Measurements from ENCODE around the gene FBXO21.
A peak's percentile ranks its signal among the peaks of the same experiment; 100 is the strongest.

DNA sequence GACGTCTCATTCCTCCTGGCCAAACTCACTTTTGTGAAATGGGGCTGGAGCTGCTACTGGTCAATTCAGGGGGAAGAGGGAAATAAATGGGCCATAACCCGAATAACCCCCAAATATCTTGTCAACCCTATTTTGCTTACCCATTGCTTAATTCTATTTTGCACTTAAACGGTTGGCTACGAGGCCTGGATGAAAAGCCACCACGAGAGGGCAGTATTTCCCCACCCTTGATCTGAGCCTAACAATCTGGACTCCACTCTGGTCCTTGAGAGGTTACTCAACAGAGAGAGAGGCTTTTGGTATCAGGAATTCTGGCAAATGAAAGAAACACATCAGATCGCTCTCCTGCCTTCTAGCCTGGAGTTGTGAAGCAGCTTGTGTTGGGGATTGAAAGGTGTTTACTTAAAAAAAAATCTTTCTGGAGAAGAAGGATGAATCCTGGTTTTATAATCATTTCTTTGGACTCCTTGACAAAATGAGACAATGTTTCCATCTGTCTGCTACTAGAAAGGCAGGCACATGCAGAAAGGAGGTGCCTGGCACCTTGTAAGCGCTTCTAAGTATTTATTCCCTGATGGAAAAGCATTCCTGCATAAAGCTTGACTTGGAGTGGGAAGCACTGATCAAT is 22.4 kb upstream of the FBXO21 start:
- peak; percentile 79 for TF ChIP-seq RAD21 (IDR thresholded peaks at IDR 0.05; ENCODE audit: low read length)
- TF ChIP-seq, protein P1, sequence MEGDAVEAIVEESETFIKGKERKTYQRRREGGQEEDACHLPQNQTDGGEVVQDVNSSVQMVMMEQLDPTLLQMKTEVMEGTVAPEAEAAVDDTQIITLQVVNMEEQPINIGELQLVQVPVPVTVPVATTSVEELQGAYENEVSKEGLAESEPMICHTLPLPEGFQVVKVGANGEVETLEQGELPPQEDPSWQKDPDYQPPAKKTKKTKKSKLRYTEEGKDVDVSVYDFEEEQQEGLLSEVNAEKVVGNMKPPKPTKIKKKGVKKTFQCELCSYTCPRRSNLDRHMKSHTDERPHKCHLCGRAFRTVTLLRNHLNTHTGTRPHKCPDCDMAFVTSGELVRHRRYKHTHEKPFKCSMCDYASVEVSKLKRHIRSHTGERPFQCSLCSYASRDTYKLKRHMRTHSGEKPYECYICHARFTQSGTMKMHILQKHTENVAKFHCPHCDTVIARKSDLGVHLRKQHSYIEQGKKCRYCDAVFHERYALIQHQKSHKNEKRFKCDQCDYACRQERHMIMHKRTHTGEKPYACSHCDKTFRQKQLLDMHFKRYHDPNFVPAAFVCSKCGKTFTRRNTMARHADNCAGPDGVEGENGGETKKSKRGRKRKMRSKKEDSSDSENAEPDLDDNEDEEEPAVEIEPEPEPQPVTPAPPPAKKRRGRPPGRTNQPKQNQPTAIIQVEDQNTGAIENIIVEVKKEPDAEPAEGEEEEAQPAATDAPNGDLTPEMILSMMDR (conservative IDR thresholded peaks at IDR 0.05; ENCODE audit: low read depth, low read length), result peak; percentile 92
- peak; percentile 45 for TF ChIP-seq CEBPB (IDR thresholded peaks at IDR 0.05; ENCODE audit: low read depth, low read length)
- TF ChIP-seq POLR2A (IDR thresholded peaks at IDR 0.05; ENCODE audit: low read depth, low read length), result no peak
- peak; percentile 62 for TF ChIP-seq SMC3 (IDR thresholded peaks at IDR 0.05; ENCODE audit: low read depth, low read length)
- no peak for TF ChIP-seq NFE2L2 (IDR thresholded peaks at IDR 0.05; ENCODE audit: low read depth, low read length)
- TF ChIP-seq MAZ (IDR thresholded peaks at IDR 0.05; ENCODE audit: borderline replicate concordance, low read depth, low read length), result no peak
- TF ChIP-seq RCOR1 (IDR thresholded peaks at IDR 0.05; ENCODE audit: insufficient replicate concordance, low read length), result no peak
- no peak for TF ChIP-seq BHLHE40 (IDR thresholded peaks at IDR 0.05; ENCODE audit: low read depth, low read length)
- TF ChIP-seq MXI1 (IDR thresholded peaks at IDR 0.05; ENCODE audit: borderline replicate concordance, low read depth, low read length), result no peak
- no peak for TF ChIP-seq RFX5 (IDR thresholded peaks at IDR 0.05; ENCODE audit: low read depth, low read length)
- TF ChIP-seq, protein P2, sequence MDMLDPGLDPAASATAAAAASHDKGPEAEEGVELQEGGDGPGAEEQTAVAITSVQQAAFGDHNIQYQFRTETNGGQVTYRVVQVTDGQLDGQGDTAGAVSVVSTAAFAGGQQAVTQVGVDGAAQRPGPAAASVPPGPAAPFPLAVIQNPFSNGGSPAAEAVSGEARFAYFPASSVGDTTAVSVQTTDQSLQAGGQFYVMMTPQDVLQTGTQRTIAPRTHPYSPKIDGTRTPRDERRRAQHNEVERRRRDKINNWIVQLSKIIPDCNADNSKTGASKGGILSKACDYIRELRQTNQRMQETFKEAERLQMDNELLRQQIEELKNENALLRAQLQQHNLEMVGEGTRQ (IDR thresholded peaks at IDR 0.05; ENCODE audit: low read depth, low read length), result no peak
